Epithelial cell of esophagus (primary cell): ENCODE measurements around the gene ZNF560.
A peak's percentile ranks its signal among the peaks of the same experiment; 100 is the strongest.

Experiments used
- DNase-seq: peaks from one replicate; pipeline ENCODE4 v3.0.0; 2010; ENCODE audit warnings: low read depth
- H3K4me3 ChIP-seq: 2 replicates; pipeline ENCODE4 v1.5.1; 2011; ENCODE audit warnings: mild to moderate bottlenecking, low read length, control low read depth
- TF ChIP-seq, protein P1 (sequence below): IDR thresholded peaks from 2 replicates; pipeline ENCODE4 v1.5.1; 2011; ENCODE audit warnings: low read depth, mild to moderate bottlenecking, low read length, control low read depth, inconsistent platforms; ENCODE audit not compliant: insufficient read depth; ENCODE audit errors: missing control alignments

Gene ZNF560

DNA sequence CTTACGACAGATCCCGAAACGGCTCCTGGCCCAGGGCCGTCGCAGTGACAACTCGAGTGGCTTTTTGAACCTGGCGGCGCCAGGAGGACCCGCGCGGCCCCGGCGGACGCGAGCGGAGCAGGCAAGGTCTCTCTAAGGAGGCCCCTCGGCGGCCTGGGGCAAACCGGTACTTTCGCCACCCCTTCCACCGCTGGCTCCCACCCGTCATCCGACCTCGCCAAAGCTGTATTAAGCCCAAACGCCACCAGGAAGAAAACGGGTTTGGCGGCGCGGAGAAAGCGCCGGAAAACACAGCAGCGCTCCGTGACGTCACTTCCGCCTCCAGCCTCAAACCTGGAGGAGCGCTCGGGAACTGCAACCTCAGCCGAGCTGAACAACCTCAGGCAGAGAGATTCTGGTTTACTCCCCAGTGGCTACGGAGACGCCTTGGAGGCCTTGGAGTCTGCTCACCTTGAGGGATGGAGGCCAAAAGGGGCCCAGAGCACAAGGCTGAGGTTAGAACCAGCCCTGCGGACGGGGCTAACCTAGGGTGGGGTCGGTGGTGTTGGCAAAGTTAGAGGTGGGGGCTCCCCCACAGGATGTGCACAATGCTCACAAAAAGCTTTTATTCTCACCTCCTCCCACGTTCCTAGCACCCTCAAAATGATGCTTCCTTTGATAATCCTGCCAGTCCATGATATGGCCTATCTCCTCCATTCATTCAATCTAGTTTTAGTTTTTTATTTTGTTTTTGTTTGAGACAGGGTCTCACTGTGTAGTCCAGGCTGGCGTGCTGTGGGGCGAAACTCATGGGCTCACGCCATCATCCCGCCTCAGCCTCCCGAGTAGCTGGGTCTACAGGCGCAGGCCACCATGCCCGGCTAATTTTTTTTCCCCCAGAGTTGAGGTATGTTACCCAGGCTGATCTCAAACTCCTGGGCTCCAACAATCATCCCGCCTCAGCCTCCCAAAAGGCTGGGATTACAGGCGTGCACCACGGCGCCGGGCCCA is 62.8 kb downstream of the ZNF560 start, which contains the start of gene ZNF266:
Gene ZNF266 (minus strand): TSS at position 295 of the 990 bp plus-strand sequence. CDS start 15,484 bp downstream, outside the sequence.
- H3K4me3 ChIP-seq, result peak within 1 kb of the TSS; percentile 84
- TF ChIP-seq, protein P1, sequence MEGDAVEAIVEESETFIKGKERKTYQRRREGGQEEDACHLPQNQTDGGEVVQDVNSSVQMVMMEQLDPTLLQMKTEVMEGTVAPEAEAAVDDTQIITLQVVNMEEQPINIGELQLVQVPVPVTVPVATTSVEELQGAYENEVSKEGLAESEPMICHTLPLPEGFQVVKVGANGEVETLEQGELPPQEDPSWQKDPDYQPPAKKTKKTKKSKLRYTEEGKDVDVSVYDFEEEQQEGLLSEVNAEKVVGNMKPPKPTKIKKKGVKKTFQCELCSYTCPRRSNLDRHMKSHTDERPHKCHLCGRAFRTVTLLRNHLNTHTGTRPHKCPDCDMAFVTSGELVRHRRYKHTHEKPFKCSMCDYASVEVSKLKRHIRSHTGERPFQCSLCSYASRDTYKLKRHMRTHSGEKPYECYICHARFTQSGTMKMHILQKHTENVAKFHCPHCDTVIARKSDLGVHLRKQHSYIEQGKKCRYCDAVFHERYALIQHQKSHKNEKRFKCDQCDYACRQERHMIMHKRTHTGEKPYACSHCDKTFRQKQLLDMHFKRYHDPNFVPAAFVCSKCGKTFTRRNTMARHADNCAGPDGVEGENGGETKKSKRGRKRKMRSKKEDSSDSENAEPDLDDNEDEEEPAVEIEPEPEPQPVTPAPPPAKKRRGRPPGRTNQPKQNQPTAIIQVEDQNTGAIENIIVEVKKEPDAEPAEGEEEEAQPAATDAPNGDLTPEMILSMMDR, result peak; percentile 81
- peak; percentile 94 for DNase-seq

DNA sequence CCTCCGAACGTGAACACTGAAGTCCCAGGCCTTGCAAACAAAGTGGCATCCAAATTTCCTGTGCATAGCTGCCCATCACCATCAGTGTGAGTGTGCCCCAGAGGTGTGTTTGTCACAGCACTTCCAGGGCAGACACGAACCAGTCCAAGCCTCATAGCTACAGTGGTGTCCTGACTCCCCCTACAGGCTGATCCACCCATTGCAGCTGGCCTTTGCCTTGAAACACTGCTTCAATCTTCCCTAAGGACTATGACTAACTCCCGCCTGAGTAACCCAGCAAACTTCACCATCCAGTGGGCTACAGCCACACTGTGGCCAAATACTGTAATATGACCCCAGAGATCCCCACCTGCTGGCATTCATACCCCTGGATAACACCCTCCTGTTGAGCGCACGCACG is 66.9 kb downstream of the ZNF560 start:
- TF ChIP-seq, protein P1, result peak; percentile 52
- DNase-seq, result peak; percentile 53
- H3K4me3 ChIP-seq, result no peak overlapping the region

DNA sequence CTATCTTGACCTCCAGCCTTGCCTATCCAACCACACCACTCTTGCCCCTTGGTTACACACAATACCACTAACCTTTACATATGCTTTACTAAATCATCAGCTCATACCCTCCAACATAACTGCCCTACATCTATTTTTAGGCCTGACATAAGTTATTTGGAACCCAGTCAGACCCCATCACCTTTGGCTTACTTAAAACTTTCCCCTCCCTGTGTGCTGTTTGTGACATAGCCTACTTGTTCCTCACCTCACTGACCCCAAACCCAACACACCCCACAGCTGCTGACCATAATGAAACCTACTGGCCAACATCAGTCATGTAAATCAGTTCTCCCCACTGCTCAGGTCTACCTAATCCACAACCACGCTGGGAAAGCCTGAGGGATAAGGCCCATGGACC is 68.0 kb downstream of the ZNF560 start:
- TF ChIP-seq, protein P1, result no peak
- H3K4me3 ChIP-seq, result no peak overlapping the region
- no peak for DNase-seq

DNA sequence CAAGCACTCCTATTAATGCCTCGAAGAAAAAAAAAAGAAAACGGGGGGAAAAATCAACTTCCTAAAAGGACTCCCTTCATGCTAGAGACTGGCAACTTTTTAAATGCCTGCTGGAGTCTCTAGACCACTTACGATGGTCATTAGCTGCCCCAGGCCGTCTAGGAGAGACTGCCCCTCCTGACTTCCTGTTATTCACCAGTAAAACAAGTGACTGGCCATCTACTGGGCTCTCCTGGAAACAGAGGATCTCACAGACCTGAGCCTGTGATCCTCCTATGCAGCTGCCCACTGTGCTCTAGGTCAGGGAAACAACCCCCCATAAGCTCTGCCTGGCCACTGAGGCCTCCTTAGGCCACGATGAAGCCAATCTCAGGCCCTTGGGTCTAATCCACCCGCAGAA is 70.5 kb downstream of the ZNF560 start:
- DNase-seq, result no peak
- H3K4me3 ChIP-seq, result no peak overlapping the region
- TF ChIP-seq, protein P1, result no peak
